Activated naive CD4-positive, alpha-beta T cell treated with anti-CD3 and anti-CD28 coated beads, Interleukin-2, amount 10 ng/mL, durations not matched to agents 7 days and 5 days (primary cell): ENCODE measurements around the gene RAB1B.
A peak's percentile ranks its signal among the peaks of the same experiment; 100 is the strongest.

Source experiments
- CTCF ChIA-PET: fragments of 350-600 bp; sonication (Branson Sonifier 250); formaldehyde crosslinking; loops from one replicate; lab custom pipeline; 2021; ENCODE audit warnings: antibody characterized with exemption; lab: Charles Lee
- DNase-seq: peaks from one replicate; pipeline ENCODE4 v3.0.0-alpha.2; 2020
- H3K27ac Mint-ChIP-seq: one replicate; pipeline ENCODE4 v1.8.0; 2021; ENCODE audit warnings: mild to moderate bottlenecking, moderate library complexity, mixed read lengths
- H3K27me3 Mint-ChIP-seq: one replicate; pipeline ENCODE4 v1.8.0; 2021; ENCODE audit warnings: mild to moderate bottlenecking, mixed read lengths
- H3K36me3 Mint-ChIP-seq: one replicate; pipeline ENCODE4 v1.8.0; 2021; ENCODE audit warnings: mixed read lengths
- H3K4me1 Mint-ChIP-seq: one replicate; pipeline ENCODE4 v1.8.0; 2021; ENCODE audit warnings: mixed read lengths
- H3K4me3 Mint-ChIP-seq: one replicate; pipeline ENCODE4 v1.8.0; 2021; ENCODE audit warnings: mild to moderate bottlenecking, moderate library complexity, mixed read lengths
- H3K9me3 Mint-ChIP-seq: one replicate; pipeline ENCODE4 v1.8.0; 2021; ENCODE audit warnings: mixed read lengths

Gene RAB1B

GRCh38 chr11:66287211-66287888 lies 18.9 kb downstream of the RAB1B start:
- no peak for DNase-seq
- Mint-ChIP-seq H3K27ac (no peak overlapping the region), H3K4me1 (peaks cover 54% of the 10 kb centered on the region), H3K9me3 (no peaks in the 10 kb centered on the region), H3K36me3 (peaks cover 2% of the 10 kb centered on the region), H3K27me3 (peaks cover 33% of the 10 kb centered on the region), H3K4me3 (peak overlapping the region; percentile 61)
- CTCF ChIA-PET: interaction anchor here (1.0 kb wide), 1 partner anchor 64 kb away, joined by 4 read pairs; no protein-coding TSS in a partner anchor

GRCh38 chr11:66287889-66288670 lies 19.6 kb downstream of the RAB1B start:
- no peak for DNase-seq
- H3K36me3 Mint-ChIP-seq: peaks cover 2% of the 10 kb centered on the region
- peak overlapping the region; percentile 74 for H3K4me3 Mint-ChIP-seq
- CTCF ChIA-PET: interaction anchor here (0.8 to 2.2 kb wide), 5 partner anchors 29 to 98 kb away, joined by 3 to 7 read pairs (median 4); no protein-coding TSS in a partner anchor
- peak overlapping the region; percentile 85 for H3K27ac Mint-ChIP-seq
- peaks cover 51% of the 10 kb centered on the region for H3K4me1 Mint-ChIP-seq
- H3K9me3 Mint-ChIP-seq: no peaks in the 10 kb centered on the region
- peaks cover 38% of the 10 kb centered on the region for H3K27me3 Mint-ChIP-seq

GRCh38 chr11:66288671-66289547 lies 20.5 kb downstream of the RAB1B start, which contains the start of gene YIF1A:
Gene YIF1A (minus strand): TSS chr11:66289143. CDS start chr11:66288985, 158 bp downstream.
- Mint-ChIP-seq H3K4me1 (peaks cover 48% of the 10 kb centered on the region), H3K36me3 (peaks cover 2% of the 10 kb centered on the region), H3K9me3 (no peaks in the 10 kb centered on the region), H3K27me3 (peaks cover 46% of the 10 kb centered on the region), H3K27ac (peak within 1 kb of the TSS; percentile 95), H3K4me3 (peak within 1 kb of the TSS; percentile 74)
- CTCF ChIA-PET: interaction anchor here (0.8 to 2.2 kb wide), 8 partner anchors 23 to 141 kb away, joined by 3 to 7 read pairs (median 4); no protein-coding TSS in a partner anchor
- peak; percentile 99 for DNase-seq

- DNase-seq: peak; percentile 91
- Mint-ChIP-seq H3K4me1 (peaks cover 48% of the 10 kb centered on the region), H3K4me3 (peak overlapping the region; percentile 74), H3K27ac (peak overlapping the region; percentile 95), H3K9me3 (no peaks in the 10 kb centered on the region), H3K36me3 (no peaks in the 10 kb centered on the region), H3K27me3 (peaks cover 53% of the 10 kb centered on the region)
- CTCF ChIA-PET: interaction anchor here (1.0 to 2.2 kb wide), 8 partner anchors 22 to 140 kb away, joined by 3 to 7 read pairs (median 4); no protein-coding TSS in a partner anchor
Measured at GRCh38 chr11:66289548-66290329, 21.3 kb downstream of the RAB1B start.

- CTCF ChIA-PET: interaction anchor here (1.6 kb wide), 1 partner anchor 21 kb away, joined by 4 read pairs; no protein-coding TSS in a partner anchor
- no peaks in the 10 kb centered on the region for H3K36me3 Mint-ChIP-seq
- no peak overlapping the region for H3K27ac Mint-ChIP-seq
- H3K9me3 Mint-ChIP-seq: no peaks in the 10 kb centered on the region
- peak overlapping the region; percentile 74 for H3K4me3 Mint-ChIP-seq
- no peak for DNase-seq
- H3K27me3 Mint-ChIP-seq: peaks cover 53% of the 10 kb centered on the region
- H3K4me1 Mint-ChIP-seq: peaks cover 48% of the 10 kb centered on the region
Measured at GRCh38 chr11:66290330-66290621, 21.8 kb downstream of the RAB1B start.

- peaks cover 48% of the 10 kb centered on the region for H3K4me1 Mint-ChIP-seq
- H3K4me3 Mint-ChIP-seq: no peak overlapping the region
- no peaks in the 10 kb centered on the region for H3K9me3 Mint-ChIP-seq
- no peak for DNase-seq
- CTCF ChIA-PET: interaction anchor here (0.7 to 1.6 kb wide), 4 partner anchors 9 to 21 kb away, joined by 3 to 4 read pairs (median 4); no protein-coding TSS in a partner anchor
- peaks cover 62% of the 10 kb centered on the region for H3K27me3 Mint-ChIP-seq
- no peaks in the 10 kb centered on the region for H3K36me3 Mint-ChIP-seq
- no peak overlapping the region for H3K27ac Mint-ChIP-seq
Measured at GRCh38 chr11:66291303-66291705, 22.9 kb downstream of the RAB1B start.

- H3K9me3 Mint-ChIP-seq: no peaks in the 10 kb centered on the region
- DNase-seq: no peak
- H3K4me1 Mint-ChIP-seq: peaks cover 42% of the 10 kb centered on the region
- CTCF ChIA-PET: interaction anchor here (1.3 to 1.6 kb wide), 3 partner anchors 9 to 19 kb away, joined by 3 to 4 read pairs (median 4); no protein-coding TSS in a partner anchor
- H3K4me3 Mint-ChIP-seq: peak within 1 kb of the TSS; percentile 74
- no peaks in the 10 kb centered on the region for H3K36me3 Mint-ChIP-seq
- peaks cover 67% of the 10 kb centered on the region for H3K27me3 Mint-ChIP-seq
- peak within 1 kb of the TSS; percentile 67 for H3K27ac Mint-ChIP-seq
Measured at GRCh38 chr11:66291706-66292542, 23.5 kb downstream of the RAB1B start, which contains the start of gene TMEM151A. Gene TMEM151A (plus strand): TSS chr11:66291894. CDS start chr11:66292014, 120 bp downstream.

GRCh38 chr11:66292543-66293332 lies 24.3 kb downstream of the RAB1B start:
- H3K4me3 Mint-ChIP-seq: peak overlapping the region; percentile 26
- DNase-seq: no peak
- H3K27ac Mint-ChIP-seq: peak overlapping the region; percentile 46
- H3K36me3 Mint-ChIP-seq: no peaks in the 10 kb centered on the region
- CTCF ChIA-PET: no interaction called here
- peaks cover 75% of the 10 kb centered on the region for H3K27me3 Mint-ChIP-seq
- H3K9me3 Mint-ChIP-seq: no peaks in the 10 kb centered on the region
- peaks cover 35% of the 10 kb centered on the region for H3K4me1 Mint-ChIP-seq

GRCh38 chr11:66293352-66293751 lies 24.9 kb downstream of the RAB1B start:
- CTCF ChIA-PET: no interaction called here
- Mint-ChIP-seq H3K36me3 (no peaks in the 10 kb centered on the region), H3K9me3 (no peaks in the 10 kb centered on the region), H3K4me3 (no peak overlapping the region), H3K4me1 (peaks cover 30% of the 10 kb centered on the region), H3K27ac (no peak overlapping the region), H3K27me3 (peaks cover 75% of the 10 kb centered on the region)
- DNase-seq: no peak

- H3K9me3 Mint-ChIP-seq: no peaks in the 10 kb centered on the region
- DNase-seq: no peak
- no peak overlapping the region for H3K4me3 Mint-ChIP-seq
- H3K27ac Mint-ChIP-seq: no peak overlapping the region
- peaks cover 28% of the 10 kb centered on the region for H3K4me1 Mint-ChIP-seq
- no peaks in the 10 kb centered on the region for H3K36me3 Mint-ChIP-seq
- CTCF ChIA-PET: no interaction called here
- H3K27me3 Mint-ChIP-seq: peaks cover 74% of the 10 kb centered on the region
Measured at GRCh38 chr11:66293777-66294625, 25.6 kb downstream of the RAB1B start.
